Measurements from ENCODE around the gene HORMAD2. TPM values are rescaled to one million over a fixed set of nuclear protein-coding genes. Genes with fewer than 3 reads are reported as not detected.

Gene HORMAD2
- polyA plus RNA-seq, 2 of the 4 experiments (the other 2 are of a cell fraction): not detected

DNA sequence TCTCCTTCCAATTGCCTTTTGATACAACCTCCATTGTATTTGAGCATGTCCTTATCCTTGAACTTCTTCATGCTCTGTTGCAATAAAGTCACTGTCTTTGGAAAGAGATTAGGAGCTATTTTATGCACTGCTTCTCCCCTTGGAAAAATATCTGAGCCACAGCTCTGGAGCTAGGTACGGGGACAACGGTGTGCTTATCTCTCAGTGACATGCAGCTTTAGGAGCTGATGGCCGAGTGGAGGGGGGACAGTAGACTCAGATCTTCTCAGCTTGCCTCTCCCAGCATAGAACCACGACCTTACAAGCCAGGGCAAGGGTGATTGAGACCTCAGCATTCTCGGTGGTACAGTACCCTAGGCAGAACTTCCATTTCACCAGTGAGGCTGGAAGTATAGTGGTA, 64.1 kb downstream of the HORMAD2 start:
- ATAC-seq (no peak), FAIRE-seq (no peak), DNase-seq (ENCODE audit: low read depth in 1 of 2, low spot score in 1 of 2) (no peak)
- Histone ChIP-seq H3K9me3 (peaks cover 8% of the 10 kb centered on the region; the same call in 2 of the 3 replicates), H3K27ac (no peak overlapping the region), H3K4me1 (no peaks in the 10 kb centered on the region), H3K4me2 (no peak overlapping the region), H3K4me3 (no peak overlapping the region)
- POLR2A ChIA-PET: no interaction called here
- CTCF ChIA-PET: interaction anchor here (1.2 kb wide), 1 partner anchor 36 kb away, joined by 3 read pairs; no protein-coding TSS in a partner anchor
- no peak for TF ChIP-seq JUNB (IDR thresholded peaks at IDR 0.05)
- no peak for TF ChIP-seq HOXA7 (CRISPR knock-in tag; IDR thresholded peaks at IDR 0.05)
- TF ChIP-seq RNF2 (IDR thresholded peaks at IDR 0.05; ENCODE audit: borderline replicate concordance, low read depth): no peak
- TF ChIP-seq HOXB5 (CRISPR knock-in tag; IDR thresholded peaks at IDR 0.05): no peak
- no peak for TF ChIP-seq FOSB (CRISPR knock-in tag; IDR thresholded peaks at IDR 0.05)
- TF ChIP-seq ZC3H11A (IDR thresholded peaks at IDR 0.05): no peak
- no peak for TF ChIP-seq TFCP2L1 (CRISPR knock-in tag; IDR thresholded peaks at IDR 0.05)
- no peak for TF ChIP-seq BHLHE40 (IDR thresholded peaks at IDR 0.05; ENCODE audit: low read depth, low read length)
- no peak for TF ChIP-seq CEBPB (IDR thresholded peaks at IDR 0.05)
- TF ChIP-seq SREBF2 (IDR thresholded peaks at IDR 0.05): no peak
- no peak for TF ChIP-seq ZSCAN20 (CRISPR knock-in tag; IDR thresholded peaks at IDR 0.05)
- TF ChIP-seq, protein P1, sequence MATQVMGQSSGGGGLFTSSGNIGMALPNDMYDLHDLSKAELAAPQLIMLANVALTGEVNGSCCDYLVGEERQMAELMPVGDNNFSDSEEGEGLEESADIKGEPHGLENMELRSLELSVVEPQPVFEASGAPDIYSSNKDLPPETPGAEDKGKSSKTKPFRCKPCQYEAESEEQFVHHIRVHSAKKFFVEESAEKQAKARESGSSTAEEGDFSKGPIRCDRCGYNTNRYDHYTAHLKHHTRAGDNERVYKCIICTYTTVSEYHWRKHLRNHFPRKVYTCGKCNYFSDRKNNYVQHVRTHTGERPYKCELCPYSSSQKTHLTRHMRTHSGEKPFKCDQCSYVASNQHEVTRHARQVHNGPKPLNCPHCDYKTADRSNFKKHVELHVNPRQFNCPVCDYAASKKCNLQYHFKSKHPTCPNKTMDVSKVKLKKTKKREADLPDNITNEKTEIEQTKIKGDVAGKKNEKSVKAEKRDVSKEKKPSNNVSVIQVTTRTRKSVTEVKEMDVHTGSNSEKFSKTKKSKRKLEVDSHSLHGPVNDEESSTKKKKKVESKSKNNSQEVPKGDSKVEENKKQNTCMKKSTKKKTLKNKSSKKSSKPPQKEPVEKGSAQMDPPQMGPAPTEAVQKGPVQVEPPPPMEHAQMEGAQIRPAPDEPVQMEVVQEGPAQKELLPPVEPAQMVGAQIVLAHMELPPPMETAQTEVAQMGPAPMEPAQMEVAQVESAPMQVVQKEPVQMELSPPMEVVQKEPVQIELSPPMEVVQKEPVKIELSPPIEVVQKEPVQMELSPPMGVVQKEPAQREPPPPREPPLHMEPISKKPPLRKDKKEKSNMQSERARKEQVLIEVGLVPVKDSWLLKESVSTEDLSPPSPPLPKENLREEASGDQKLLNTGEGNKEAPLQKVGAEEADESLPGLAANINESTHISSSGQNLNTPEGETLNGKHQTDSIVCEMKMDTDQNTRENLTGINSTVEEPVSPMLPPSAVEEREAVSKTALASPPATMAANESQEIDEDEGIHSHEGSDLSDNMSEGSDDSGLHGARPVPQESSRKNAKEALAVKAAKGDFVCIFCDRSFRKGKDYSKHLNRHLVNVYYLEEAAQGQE (IDR thresholded peaks at IDR 0.05): no peak
- TF ChIP-seq POLR2AphosphoS2 (conservative IDR thresholded peaks at IDR 0.05; ENCODE audit: low read length): no peak
- WGBS (ENCODE audit: missing lambda C conversion rate): 69% methylated on average over 4 of the region's 5 CpGs

DNA sequence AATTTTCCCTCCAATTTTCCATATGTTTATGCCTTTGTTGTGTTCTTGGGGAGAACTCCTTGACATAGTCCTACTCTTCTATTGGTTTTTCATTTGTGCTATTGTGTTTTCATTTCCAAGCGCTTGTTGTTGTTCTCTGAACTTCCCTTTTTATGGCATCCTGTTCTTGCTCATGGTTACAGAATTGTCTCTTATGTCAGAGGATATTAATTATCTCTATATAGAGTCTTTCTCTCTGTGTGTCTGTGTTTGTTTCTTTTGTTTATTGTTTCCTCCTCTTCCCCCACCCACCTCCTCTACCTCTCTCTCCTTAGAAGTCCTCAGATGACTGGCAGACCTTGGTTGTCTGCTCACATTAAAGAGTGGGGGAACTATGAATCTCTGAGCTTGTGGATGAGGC, 69.9 kb downstream of the HORMAD2 start:
- Histone ChIP-seq H3K4me3 (no peak overlapping the region), H3K27ac (0 out of 6 replicates have a peak overlapping the region, but pooled peaks of 1 of the 2 experiments have one; percentile 1), H3K4me1 (no peaks in the 10 kb centered on the region), H3K4me2 (no peak overlapping the region), H3K9me3 (peaks cover 3% of the 10 kb centered on the region; the same call in 1 of the 3 replicates)
- TF ChIP-seq RAD21 (conservative IDR thresholded peaks at IDR 0.05 in 1 of 2, IDR thresholded peaks at IDR 0.05 in 1 of 2) (no peak), ZC3H11A (IDR thresholded peaks at IDR 0.05) (no peak), FOSL2 (IDR thresholded peaks at IDR 0.05) (no peak), FOSL2 (CRISPR knock-in tag; IDR thresholded peaks at IDR 0.05) (no peak), POLR2A (IDR thresholded peaks at IDR 0.05; ENCODE audit: low read length) (no peak)
- WGBS (ENCODE audit: missing lambda C conversion rate): 96% methylated on average over 1 of the region's 1 CpG
- CTCF ChIA-PET: no interaction called here
- no peak for DNase-seq (ENCODE audit: low read depth in 1 of 2, low spot score in 1 of 2)
- POLR2A ChIA-PET: no interaction called here
- no peak for ATAC-seq
- no peak for FAIRE-seq

DNA sequence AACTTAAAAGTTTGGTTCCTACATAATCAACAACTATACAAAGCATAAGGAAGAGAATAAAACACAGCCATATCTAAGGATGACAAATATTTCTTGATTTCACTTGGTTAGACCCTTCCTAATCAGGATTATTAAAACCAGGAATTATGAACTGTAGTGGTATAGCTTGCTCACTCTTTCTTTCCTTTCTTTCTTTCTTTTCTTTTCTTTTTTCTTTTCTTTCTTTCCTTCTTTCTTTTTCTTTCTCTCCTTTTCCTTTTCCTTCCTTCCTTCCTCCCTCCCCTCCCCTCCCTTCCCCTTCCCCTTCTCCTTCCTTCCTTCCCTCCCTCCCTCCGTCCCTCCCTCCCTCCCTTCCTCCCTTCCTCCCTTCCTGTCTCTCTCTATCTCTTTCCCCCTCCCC, 78.0 kb downstream of the HORMAD2 start:
- Histone ChIP-seq H3K4me3 (no peak overlapping the region), H3K4me1 (peaks cover 23% of the 10 kb centered on the region), H3K9me3 (no peaks in the 10 kb centered on the region), H3K4me2 (no peak overlapping the region), H3K27ac (peak overlapping the region in 1 of 2 experiments; percentile 80; a peak in 3 of 6 replicates)
- no peak for ATAC-seq
- WGBS (ENCODE audit: missing lambda C conversion rate): no CpG with 5 or more reads among the region's 1 CpG
- CTCF ChIA-PET: interaction anchor here (0.6 to 1.3 kb wide), 4 partner anchors 49 to 487 kb away, joined by 3 to 4 read pairs (median 3); no protein-coding TSS in a partner anchor
- POLR2A ChIA-PET: no interaction called here
- DNase-seq (ENCODE audit: low read depth in 1 of 2, low spot score in 1 of 2): no peak
- TF ChIP-seq RNF2 (IDR thresholded peaks at IDR 0.05; ENCODE audit: borderline replicate concordance, low read depth) (no peak), CHD4 (IDR thresholded peaks at IDR 0.05; ENCODE audit: borderline replicate concordance) (no peak), HOXB5 (CRISPR knock-in tag; IDR thresholded peaks at IDR 0.05) (no peak), EHMT2 (IDR thresholded peaks at IDR 0.05; ENCODE audit: low read depth) (no peak), NPAS2 (CRISPR knock-in tag; IDR thresholded peaks at IDR 0.05; ENCODE audit: borderline replicate concordance) (no peak), SMC3 (IDR thresholded peaks at IDR 0.05) (no peak), HDAC2 (IDR thresholded peaks at IDR 0.05) (no peak), BHLHE40 (IDR thresholded peaks at IDR 0.05; ENCODE audit: low read depth, low read length) (no peak), FOSB (CRISPR knock-in tag; IDR thresholded peaks at IDR 0.05) (no peak), TP53 (CRISPR knock-in tag; IDR thresholded peaks at IDR 0.05) (no peak), JUN (IDR thresholded peaks at IDR 0.05) (no peak), MAFK (IDR thresholded peaks at IDR 0.05; ENCODE audit: partially characterized antibody) (no peak)
- TF ChIP-seq, protein P2, sequence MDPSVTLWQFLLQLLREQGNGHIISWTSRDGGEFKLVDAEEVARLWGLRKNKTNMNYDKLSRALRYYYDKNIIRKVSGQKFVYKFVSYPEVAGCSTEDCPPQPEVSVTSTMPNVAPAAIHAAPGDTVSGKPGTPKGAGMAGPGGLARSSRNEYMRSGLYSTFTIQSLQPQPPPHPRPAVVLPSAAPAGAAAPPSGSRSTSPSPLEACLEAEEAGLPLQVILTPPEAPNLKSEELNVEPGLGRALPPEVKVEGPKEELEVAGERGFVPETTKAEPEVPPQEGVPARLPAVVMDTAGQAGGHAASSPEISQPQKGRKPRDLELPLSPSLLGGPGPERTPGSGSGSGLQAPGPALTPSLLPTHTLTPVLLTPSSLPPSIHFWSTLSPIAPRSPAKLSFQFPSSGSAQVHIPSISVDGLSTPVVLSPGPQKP (IDR thresholded peaks at IDR 0.05; ENCODE audit: low read depth, low read length): no peak
- no peak for FAIRE-seq

Measured in A549 (cell line).